Stimulated activated naive CD4-positive, alpha-beta T cell (primary cell): Measurements from ENCODE around the gene TRIM10.
"Not testable (repeated sequence)": the region's sequence is repeated elsewhere in the genome, so short reads cannot be mapped to it uniquely, and the experiment has no call there.

ENCODE experiments used
- DNase-seq, 6 experiments: peaks; one replicate each; lab custom pipeline; 2025; lab: John Stamatoyannopoulos, UW

Gene TRIM10

DNA sequence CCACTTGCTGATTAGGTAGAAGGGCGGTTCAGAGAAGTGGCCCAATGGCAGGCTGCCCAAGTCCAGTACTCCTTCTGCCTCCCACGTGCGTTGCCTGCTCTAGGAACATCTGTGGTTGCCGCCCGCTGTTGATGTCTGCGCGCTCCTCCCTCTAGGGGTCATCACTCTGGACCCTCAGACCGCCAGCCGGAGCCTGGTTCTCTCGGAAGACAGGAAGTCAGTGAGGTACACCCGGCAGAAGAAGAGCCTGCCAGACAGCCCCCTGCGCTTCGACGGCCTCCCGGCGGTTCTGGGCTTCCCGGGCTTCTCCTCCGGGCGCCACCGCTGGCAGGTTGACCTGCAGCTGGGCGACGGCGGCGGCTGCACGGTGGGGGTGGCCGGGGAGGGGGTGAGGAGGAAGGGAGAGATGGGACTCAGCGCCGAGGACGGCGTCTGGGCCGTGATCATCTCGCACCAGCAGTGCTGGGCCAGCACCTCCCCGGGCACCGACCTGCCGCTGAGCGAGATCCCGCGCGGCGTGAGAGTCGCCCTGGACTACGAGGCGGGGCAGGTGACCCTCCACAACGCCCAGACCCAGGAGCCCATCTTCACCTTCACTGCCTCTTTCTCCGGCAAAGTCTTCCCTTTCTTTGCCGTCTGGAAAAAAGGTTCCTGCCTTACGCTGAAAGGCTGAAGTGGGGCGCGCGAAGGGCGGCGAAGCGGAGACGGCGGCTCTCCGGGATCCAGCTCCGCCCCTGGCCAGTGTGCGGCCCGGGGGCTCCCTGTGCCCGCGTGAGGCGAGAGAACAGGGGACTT is 10.9 kb upstream of the TRIM10 start:
- DNase-seq, result peak in 1 of 6 experiments; percentile 20

DNA sequence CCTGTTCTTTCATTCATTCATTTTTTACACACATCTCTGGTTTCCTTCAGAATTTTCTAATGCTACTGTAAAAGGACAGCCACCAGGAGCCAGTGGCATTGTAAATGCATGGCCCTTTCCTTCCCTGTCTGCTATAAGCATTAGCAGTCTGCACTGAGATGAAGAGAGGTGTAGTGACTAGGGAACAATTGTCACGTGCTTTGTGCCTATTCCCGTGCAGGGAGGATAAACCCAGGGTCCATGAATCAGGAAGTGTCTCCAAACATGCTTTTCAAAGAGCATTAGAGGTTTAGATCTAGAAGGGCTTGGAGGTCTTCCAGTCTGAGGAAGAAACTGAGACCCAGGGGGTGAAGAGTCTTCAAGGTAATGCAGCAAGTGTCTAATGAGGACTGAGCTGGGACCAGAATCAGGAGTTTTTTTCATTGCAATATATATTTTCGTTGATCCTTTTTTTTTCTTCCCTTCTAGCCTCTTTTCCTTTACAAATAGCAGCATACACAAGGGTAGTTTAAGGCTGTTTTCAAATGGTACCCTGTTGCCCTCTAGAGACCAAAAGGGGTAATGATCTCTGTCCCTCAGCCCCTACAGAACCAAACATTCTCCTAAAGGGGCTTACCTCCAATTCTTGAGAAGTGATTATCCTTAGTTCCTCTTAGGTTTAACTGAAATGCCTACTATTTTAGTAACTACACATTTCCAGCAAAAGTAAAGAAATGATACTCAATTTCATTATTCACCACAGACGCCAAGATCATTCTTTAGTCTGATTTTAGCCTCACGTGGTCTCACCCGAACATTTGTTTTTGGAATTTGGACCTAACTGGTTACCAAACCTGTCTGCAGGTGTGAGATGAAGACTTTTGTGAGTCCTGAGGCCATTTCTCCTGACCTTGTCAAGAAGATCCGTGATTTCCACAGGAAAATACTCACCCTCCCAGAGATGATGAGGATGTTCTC is 8.9 kb upstream of the TRIM10 start:
- DNase-seq, result peak in 2 of 6 experiments; percentile 31 to 47

GRCh38 chr6:30168741-30169140 is 7.7 kb upstream of the TRIM10 start:
- DNase-seq, result no peak

DNA sequence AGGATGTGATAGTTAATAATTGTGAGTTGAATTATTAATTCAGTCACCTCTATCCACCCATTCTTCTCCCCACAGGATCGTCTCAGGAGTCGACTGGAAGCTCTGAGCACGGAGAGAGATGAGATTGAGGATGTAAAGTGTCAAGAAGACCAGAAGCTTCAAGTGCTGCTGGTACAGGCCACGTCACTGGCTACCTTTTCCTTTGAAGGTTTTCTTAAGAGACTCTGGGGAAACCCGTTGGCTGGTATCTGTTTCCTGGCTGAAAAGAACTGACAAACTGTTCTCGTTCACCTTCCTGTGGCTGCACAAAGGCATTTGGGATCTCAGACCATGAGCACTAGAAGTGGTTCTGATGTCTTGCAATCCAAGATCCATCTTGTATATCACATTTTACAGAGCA is 6.1 kb upstream of the TRIM10 start:
- DNase-seq, result peak in 1 of 6 experiments; percentile 10

DNA sequence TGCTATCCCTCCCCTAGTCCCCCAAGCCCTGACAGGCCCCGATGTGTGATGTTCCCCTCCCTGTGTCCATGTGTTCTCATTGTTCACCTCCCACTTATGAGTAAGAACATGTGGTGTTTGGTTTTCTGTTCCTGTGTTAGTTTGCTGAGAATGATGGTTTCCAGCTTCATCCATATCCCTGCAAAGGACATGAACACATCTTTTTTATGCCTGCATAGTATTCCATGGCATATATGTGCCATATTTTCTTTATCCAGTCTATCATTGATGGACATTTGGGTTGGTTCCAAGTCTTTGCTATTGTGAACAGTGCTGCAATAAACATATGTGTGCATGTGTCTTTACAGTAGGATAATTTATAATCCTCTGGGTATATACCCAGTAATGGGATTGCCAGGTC is 4.2 kb upstream of the TRIM10 start:
- DNase-seq, result not testable (repeated sequence)

DNA sequence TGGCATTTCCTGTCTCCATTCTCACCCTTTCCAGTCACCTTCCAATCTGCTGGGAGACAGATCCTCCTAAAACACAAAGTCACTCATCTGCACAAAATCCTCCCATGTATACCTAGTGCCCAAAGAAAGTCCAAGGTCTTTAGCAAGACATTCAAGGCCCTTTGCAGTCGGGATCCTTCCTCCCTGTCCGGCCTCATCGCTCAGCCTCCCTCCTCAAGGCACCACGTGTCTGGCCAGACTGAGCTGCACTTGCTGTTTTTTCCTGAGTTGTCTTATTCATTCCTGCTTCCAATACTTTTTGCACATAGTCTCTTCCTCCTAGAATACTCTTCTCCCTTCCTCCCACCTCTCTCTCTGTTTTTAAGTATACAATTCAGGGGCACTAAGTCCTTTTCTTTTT is 3.7 kb upstream of the TRIM10 start:
- no peak for DNase-seq

- DNase-seq, result no peak
Observed at GRCh38 chr6:30163918-30164654, 3.1 kb upstream of the TRIM10 start.

DNA sequence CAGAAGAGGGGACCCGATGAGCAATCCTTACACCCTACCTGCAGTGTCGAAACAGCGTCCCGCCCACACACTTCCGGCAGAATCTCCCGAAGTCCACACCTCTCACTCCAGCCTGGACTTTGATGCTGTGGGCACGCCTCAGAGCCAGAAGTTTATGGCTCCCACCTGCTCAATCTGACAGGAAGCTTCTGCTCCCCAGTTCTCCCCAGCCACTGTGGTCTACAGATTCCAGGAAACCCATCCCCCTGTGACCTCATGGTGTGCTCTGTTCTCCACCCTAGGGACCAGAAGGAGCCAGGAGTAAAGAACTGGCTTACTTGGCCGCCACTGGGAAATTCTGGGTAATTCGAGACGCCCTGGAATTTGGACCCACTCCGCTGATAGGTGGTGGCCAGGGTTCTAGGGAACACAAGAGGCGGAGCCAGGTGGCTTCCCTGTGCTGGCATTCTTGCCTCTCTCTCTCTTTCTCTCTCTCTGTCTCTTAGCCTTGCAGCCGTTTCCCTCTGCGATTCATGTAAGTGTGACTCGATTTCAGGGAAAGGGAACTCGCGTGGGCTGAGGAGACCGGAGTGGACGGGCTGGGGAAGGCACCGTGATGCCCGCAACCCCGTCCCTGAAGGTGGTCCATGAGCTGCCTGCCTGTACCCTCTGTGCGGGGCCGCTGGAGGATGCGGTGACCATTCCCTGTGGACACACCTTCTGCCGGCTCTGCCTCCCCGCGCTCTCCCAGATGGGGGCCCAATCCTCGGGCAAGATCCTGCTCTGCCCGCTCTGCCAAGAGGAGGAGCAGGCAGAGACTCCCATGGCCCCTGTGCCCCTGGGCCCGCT is 2.3 kb upstream of the TRIM10 start, which contains the start of gene TRIM15:
TSS of gene TRIM15 (plus strand) at position 457 of the 828 bp plus-strand sequence. CDS start at position 596, 139 bp downstream.
- no peak for DNase-seq

DNA sequence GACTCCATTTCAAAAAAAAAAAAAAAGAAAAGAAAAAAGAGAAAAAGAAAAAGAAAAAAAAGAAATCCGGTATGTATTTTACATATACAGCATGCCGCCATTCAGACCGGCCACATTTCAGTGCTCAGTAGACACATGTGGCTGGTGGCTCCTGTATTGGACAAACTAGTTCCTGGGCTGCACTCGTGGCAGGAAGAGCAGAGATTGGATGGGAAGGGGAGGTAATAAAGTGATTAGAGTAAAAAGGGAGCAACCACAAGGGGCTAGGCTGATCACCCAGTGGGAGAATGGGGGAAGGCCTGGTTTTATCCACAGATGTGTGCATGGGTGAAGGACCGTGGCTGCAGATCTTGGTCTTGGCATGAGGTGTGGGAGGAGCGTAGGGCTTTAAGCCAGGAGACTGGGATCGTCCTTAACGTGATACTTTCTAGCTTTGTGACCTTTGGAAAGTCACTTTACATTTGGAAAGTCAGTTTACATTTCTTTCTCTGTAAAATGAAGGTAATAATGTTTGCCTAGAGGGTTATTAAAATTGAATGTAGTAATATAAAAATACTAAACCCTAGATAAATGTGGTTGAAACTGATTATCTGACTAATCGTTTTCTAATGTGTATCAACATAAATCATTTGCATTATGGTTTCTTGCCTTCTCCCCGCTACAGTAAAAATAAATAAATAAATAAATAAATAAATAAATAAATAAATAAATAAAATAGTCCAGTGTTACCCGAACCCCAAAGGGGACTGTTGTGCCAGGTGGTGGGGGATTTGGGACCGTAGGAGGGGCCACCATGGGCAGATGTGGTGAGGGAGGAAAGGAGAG is 1.5 kb upstream of the TRIM10 start:
- no peak for DNase-seq

GRCh38 chr6:30160008-30160784 is 815 bp downstream of the TRIM10 start:
- DNase-seq, result no peak

GRCh38 chr6:30158475-30159040 is 2.5 kb downstream of the TRIM10 start:
- DNase-seq, result no peak

GRCh38 chr6:30157999-30158398 is 3.0 kb downstream of the TRIM10 start:
- DNase-seq, result no peak

GRCh38 chr6:30157581-30157980 is 3.4 kb downstream of the TRIM10 start:
- no peak for DNase-seq

- no peak for DNase-seq
Observed at GRCh38 chr6:30156774-30157173, 4.2 kb downstream of the TRIM10 start.

- DNase-seq, result no peak
Observed at GRCh38 chr6:30156262-30156599, 4.8 kb downstream of the TRIM10 start.

DNA sequence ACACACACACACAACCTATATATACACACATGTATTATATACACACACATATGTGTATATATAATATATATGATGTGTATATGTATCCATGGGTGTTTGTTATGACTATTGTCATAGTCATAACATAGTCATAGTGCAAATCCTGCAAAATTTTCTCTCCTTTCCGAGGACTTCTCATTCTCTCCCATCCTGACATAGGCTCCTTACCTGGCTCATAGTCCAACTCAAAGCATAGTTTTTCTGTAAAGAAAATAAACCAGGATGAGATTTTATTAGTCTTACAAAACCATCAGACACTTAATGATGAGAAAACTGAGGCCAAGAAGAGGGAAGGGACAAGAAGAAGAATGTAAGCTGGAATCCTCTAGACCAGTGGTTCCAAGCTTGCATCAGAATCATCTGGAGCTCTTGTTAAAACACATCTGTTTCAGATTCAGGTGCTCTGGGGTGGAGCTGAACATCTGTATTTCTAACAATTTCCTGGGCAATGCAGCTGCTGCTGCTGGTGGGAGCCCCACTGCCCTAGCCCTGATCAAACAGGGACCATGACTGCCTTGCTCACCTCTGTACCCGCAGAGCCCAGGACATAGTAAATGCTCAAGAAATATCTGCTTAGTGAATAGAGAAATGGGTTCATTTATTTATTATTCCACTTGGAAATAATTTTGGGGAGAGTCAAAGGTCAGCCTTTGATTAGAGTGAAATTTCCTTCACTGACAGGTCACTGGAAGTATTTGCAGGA is 5.3 kb downstream of the TRIM10 start:
- DNase-seq, result no peak

GRCh38 chr6:30154709-30155519 is 6.1 kb downstream of the TRIM10 start:
- no peak for DNase-seq

DNA sequence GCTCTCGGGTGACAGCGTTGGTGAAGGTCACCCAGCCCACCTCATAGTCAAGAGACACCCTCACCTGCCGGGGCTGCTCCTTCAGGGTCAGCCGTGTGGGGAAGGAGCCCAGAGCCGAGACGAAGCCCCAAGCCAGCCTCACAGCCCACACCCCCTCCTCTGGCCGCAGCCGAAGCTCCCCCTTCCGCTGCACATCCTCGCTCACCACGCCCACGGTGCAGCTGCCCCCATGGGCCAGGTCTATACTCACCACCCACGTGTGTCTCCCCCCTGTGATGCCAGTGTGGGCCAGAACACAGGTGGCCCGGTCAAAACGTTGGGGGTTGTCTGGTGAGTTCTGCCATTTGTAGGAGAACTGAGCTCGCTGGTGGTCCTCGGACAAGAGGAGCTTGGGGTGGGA is 7.0 kb downstream of the TRIM10 start:
- no peak for DNase-seq
